Stimulated activated CD4-positive, alpha-beta T cell treated with anti-CD3 and anti-CD28 coated beads, Interleukin-1b, Interleukin-23, amount 100 ng/mL, for 24 hours (primary cell): Measurements from ENCODE around the gene ATP11B.

Experiments used
- DNase-seq, 4 experiments: peaks; one replicate each; pipeline ENCODE4 v3.0.0-alpha.2; 2020; ENCODE audit warnings: low read depth in 4 of 4, low spot score in 1 of 4

The ATP11B gene

GRCh38 chr3:182908471-182908870 is 115.2 kb downstream of the ATP11B start:
- no peak for DNase-seq

DNA sequence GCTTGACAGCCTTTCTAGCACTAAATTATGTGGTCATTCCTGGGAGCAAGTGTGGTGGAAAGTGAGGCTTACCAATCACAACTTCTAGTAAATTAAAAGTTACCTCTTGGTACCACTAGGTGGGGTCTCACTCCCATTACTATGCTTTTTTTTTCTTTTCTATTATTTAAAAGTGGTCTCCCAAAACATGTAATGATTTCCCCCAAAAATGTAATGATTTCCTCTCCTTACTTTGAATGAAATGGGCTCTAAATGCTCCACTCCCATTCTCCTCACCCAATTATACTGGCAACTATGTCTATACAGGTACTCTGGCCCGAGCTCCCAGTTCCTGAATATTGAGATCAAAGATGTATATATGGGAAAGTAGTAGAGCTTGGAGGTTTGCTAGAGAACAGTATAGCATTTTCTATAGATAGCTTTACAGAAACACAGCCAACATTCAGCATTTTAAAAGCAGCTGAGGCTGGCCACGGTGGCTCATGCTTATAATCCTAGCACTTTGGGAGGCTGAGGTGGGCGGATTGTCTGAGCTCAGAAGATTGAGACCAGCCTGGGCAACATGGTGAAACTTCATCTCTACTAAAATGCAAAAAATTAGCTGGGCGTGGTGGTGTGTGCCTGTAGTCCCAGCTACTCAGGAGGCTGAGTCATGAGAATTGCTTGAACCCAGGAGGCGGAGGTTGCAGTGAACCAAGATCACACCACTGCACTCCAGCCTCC is 116.2 kb downstream of the ATP11B start:
- DNase-seq: no peak

DNA sequence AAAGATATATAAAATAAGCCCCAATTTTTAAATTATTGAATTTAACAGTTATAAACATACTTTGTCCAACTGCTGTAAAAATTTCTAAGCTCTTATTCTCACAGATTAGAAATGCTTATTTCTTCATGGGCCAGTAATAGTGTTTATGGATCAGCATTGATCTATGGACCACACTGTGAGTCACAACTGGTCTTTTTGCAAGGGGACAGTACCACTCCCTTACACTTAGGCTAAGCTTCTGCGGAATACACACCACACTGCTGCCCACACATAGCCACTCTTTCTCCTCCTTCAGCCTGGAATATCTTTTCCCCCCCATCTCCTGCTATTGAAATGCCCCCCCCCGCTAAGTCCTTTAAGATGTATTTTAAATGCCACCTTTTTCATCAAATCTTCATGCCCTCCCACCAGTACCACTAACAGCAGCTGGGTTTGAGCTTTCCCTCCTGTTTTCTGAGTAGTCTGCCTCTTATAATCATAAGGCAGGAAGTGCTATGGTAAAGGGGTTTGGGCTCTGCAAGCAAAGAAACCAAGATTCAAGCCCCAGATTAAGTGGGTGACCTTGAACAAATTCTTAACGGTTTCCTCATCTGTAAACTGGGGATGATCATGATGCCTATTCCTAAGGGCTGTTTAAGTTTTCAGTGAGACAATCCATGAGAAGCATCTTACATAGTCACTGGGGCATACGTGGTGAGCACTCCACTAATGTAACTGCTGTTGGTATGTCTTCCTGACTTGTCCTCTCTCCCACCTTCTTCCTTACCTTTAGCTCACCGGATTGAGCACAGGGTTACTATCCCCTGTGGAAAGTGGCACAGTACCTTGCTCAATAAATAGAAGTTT is 117.9 kb downstream of the ATP11B start:
- no peak for DNase-seq

DNA sequence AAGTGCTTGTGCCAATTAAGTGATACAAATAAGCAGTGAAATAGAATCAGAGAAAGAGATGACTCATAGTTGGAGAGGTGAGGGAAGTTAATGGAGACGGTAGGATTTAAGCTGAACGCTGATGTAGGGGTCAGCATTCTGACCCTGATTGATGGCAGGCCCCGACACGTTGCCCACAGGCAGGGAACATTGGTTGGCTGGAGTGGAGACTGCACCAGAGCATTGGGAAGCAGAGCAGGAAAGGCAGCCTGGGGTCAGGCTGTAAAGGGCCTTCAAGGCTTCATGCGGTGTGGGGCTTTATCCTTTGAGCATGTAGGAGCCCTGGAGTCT is 118.4 kb downstream of the ATP11B start:
- DNase-seq: no peak

DNA sequence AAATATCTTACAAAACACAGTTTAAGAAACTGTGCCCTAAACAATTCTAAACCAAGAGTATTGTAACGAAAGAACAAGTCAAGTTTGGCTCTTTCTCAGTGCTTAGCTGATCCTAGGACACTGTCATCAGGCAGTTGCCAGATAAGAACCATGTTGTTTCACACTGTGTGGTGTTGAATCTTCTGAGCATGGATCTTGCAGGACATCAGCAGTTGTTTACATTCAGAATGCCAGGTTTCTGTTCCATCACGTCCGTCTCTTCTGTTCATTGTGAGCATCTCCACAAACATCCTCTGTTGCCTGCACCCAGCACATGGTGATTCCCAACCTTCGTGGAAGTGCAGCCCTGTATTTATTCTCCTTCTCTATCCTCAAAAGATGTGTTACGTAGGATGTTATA is 119.2 kb downstream of the ATP11B start:
- no peak for DNase-seq

DNA sequence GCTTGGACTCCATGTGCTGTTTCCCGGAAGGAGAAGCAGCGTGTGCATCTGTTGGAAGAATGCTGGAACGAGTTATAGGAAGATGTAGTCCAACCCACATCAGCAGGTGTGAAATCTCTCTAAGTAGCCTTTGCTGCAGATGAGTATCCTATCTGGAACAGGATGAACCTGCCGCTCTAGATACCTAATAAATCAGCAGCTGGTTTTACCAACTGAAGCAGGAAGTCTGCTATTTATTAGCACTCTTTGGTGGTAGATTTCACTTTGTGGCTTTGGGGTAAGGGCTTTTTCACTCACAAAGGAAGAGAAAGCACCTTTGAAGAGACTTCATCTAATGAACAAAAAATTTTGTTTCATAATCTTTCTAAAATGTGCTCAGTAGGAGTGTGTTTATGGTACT is 120.6 kb downstream of the ATP11B start:
- no peak for DNase-seq

- no peak for DNase-seq
These were observed 121.0 kb downstream of the ATP11B start for GRCh38 chr3:182914341-182914740.

DNA sequence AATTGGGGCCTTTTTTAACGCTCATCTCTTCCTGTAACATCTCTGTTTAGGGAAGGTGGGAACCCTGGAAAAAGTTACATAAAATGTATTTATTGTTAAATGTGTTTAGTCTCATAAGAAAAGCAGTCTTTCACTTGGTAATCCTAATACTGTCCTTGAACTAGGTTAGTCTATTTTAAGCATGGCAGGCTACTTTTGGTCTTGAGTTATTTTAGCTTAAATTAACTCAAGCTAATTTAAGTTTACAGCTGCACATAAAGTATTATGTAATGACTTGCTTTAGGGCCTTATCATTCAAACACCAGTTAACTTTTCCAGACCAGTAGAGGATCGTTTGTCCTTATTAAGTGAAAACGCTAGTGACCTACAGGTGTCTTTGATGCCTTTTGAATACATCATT is 123.8 kb downstream of the ATP11B start:
- DNase-seq: no peak

DNA sequence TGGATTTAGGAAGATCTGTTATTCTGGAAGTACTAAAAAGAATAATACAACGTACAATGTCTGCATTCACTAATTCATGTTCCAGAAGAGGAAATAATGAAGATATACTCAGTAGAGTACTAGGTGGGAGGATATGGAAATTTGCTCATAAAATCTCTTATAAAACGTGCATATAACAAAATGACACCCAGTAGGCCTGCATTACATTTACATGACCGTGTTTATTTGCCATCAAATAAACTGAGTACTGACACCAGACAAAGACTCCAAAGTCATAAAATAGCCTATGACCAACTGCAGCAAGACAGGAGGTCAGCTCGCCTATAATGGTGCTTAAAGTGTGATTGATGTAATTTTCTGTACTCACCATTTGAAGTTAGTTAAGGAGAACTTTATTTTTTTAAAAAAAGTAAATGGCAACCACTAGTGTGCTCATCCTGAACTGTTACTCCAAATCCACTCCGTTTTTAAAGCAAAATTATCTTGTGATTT is 126.6 kb downstream of the ATP11B start:
- no peak for DNase-seq

DNA sequence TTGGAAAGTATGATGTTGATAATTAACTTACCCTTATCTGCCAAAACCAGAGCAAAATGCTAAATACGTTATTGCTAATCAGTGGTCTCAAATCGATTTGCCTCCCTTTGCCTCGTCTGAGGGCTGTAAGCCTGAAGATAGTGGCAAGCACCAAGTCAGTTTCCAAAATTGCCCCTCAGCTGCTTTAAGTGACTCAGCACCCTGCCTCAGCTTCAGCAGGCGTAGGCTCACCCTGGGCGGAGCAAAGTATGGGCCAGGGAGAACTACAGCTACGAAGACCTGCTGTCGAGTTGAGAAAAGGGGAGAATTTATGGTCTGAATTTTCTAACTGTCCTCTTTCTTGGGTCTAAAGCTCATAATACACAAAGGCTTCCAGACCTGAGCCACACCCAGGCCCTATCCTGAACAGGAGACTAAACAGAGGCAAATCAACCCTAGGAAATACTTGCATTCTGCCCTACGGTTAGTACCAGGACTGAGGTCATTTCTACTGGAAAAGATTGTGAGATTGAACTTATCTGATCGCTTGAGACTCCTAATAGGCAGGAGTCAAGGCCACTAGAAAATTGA is 127.3 kb downstream of the ATP11B start:
- no peak for DNase-seq

DNA sequence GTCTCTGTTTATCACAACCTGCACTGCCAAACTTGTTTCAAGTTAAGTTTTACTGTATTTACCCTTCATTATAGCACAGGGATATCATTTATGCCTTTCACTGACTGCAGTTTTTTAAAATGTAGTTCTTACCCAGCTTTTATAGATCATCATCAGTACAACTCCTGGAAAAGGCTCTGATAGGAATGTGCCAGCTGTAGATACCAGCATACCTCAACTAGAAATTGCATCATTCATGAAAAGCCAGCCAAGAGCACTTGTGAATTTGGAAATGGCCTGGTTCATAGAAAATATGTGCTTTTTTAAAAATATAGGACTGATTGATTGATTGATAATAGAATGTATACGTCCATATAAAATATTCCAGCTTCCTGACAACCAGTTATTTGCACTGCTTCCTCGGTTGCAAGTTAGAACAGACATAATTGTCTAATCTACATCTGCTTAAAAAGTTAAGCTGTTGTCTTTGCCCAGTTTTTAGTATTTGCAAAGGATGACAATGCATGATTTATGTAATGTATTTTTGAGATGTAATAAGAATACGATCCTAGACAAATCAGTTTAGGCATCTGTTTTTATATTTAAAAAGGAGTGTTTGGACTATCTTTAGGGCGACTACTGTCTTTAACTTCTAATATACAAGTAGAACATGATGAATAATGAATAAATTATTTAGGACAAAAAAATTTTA is 128.5 kb downstream of the ATP11B start:
- no peak for DNase-seq

GRCh38 chr3:182925330-182925943 is 132.1 kb downstream of the ATP11B start:
- DNase-seq: no peak

- no peak for DNase-seq
These were observed 132.6 kb downstream of the ATP11B start for GRCh38 chr3:182925944-182926337.

- DNase-seq: no peak
These were observed 142.5 kb downstream of the ATP11B start for GRCh38 chr3:182935803-182936202.

GRCh38 chr3:182936239-182936917 is 143.1 kb downstream of the ATP11B start:
- no peak for DNase-seq

DNA sequence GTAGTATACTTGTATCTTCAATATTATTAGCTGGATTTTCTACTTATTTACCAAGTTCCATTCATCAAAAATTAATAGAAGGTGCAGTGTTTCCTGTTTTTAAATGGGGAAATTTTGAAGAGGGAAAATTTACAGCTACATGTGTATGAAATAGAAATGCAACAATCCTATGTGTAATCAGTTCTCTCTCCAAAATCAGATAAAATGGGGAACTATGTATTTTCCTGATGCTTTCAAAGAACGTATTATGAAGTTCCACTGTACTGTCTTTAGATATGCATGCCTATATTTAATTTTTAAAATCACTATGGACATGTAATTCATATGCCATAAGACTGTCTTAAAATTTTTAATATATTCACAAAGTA is 143.6 kb downstream of the ATP11B start:
- DNase-seq: no peak

DNA sequence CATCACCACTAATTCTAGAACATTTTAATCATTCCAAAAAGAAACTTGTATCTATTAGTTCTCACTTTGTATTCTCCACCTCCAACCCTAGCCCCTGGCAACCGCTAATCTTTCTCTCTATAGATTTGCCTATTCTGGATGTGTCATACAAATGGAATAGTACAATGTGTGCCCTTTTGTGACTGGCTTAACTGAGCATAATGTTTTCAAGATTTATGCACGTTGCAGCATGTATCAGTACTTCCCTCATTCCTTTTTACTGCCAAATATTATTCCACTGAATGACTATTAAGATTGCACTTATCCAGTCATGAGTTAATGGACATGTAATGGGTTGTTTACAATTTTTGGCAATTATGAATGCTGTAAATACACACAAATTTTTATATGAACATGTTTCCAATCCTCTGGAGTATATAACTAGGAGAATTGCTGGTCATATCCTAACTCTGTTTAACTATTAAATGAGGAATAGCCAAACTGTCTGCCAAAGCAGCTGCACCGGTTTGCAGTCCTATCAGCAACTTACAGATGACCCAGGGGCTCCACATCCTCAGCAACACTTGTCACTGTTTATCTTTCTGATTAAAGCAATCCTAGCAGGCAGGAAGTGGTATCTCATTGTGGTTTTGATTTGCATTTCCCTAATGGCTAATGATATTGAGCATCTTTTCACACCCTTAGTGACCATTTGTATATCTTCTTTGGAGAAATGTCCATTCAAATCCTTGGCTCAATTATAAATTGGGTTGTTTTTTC is 144.2 kb downstream of the ATP11B start:
- no peak for DNase-seq

- no peak for DNase-seq
These were observed 147.0 kb downstream of the ATP11B start for GRCh38 chr3:182940266-182940808.

DNA sequence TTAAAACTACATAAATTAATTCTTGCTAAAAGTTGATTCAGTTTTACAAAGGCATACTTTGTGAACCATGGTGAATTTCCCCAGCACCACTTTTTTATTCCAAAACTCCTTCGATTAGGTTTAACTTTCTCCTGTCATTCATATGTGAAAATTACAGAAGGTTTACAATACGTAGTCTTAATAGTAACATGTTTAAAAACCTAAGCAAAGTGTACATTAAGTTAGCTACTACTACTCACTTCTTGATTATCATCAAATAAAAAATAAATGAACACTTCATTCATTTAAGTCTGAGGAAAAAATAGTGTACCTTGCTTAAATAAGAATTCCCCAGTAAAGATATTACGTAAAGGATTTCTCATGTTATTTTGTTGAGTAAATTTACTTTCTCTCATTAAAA is 148.4 kb downstream of the ATP11B start:
- DNase-seq: no peak

GRCh38 chr3:182947888-182948287 is 154.6 kb downstream of the ATP11B start:
- DNase-seq: no peak
